Measurements from ENCODE around the gene HCFC1R1.

DNA sequence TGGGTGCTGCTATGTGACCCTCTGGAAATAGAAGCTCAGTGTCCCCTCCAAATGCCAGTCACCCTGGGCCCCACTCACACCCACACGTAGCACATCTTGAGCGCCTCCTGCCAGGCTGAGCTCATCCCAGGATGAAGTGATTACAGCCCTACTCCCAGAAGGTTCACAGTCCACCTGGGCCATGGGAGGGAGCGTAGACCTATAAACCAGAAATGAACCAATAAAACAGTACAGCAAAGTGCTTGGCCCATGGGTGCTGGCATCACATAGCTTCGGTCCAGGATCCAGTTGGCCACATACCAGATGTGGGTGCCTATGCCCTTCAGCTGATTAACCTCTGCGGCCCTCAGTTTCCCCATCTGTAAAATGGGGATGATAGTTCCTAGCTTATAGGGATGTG, 15.2 kb upstream of the HCFC1R1 start:
- TF ChIP-seq, protein P1, sequence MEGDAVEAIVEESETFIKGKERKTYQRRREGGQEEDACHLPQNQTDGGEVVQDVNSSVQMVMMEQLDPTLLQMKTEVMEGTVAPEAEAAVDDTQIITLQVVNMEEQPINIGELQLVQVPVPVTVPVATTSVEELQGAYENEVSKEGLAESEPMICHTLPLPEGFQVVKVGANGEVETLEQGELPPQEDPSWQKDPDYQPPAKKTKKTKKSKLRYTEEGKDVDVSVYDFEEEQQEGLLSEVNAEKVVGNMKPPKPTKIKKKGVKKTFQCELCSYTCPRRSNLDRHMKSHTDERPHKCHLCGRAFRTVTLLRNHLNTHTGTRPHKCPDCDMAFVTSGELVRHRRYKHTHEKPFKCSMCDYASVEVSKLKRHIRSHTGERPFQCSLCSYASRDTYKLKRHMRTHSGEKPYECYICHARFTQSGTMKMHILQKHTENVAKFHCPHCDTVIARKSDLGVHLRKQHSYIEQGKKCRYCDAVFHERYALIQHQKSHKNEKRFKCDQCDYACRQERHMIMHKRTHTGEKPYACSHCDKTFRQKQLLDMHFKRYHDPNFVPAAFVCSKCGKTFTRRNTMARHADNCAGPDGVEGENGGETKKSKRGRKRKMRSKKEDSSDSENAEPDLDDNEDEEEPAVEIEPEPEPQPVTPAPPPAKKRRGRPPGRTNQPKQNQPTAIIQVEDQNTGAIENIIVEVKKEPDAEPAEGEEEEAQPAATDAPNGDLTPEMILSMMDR (IDR thresholded peaks at IDR 0.05; ENCODE audit: borderline replicate concordance, extremely low read depth, low read length, poor library complexity, severe bottlenecking), result no peak
- TF ChIP-seq EZH2 (IDR thresholded peaks at IDR 0.05; ENCODE audit: borderline replicate concordance, low read depth, low read length, severe bottlenecking), result no peak
